Neuronal stem cell (in vitro differentiated cells): Measurements from ENCODE around the gene TRMT112.

Experiments
- DNase-seq: peaks from one replicate; pipeline ENCODE4 v3.0.0-alpha.2; 2013; ENCODE audit warnings: low spot score
- H2AFZ ChIP-seq: one replicate; pipeline ENCODE4 v1.6.1; 2013; ENCODE audit warnings: mild to moderate bottlenecking, low read length, inconsistent platforms
- H2AK5ac ChIP-seq: 2 replicates; pipeline ENCODE4 v1.6.1; 2013; ENCODE audit warnings: low read depth, mild to moderate bottlenecking, inconsistent platforms, low read length, moderate library complexity, mixed read lengths
- H2BK120ac ChIP-seq: 2 replicates; pipeline ENCODE4 v1.6.1; 2013; ENCODE audit warnings: low read depth, mild to moderate bottlenecking, inconsistent platforms, low read length, moderate library complexity, mixed read lengths
- H2BK12ac ChIP-seq: one replicate; pipeline ENCODE4 v1.6.1; 2013; ENCODE audit warnings: low read length, inconsistent platforms
- H2BK15ac ChIP-seq: 2 replicates; pipeline ENCODE4 v1.6.1; 2013; ENCODE audit warnings: mild to moderate bottlenecking, low read length, inconsistent platforms, mixed read lengths
- H2BK5ac ChIP-seq: one replicate; pipeline ENCODE4 v1.6.1; 2013; ENCODE audit warnings: inconsistent platforms, mild to moderate bottlenecking, low read length, moderate library complexity
- H3K14ac ChIP-seq: one replicate; pipeline ENCODE4 v1.6.1; 2013; ENCODE audit warnings: low read length, inconsistent platforms
- H3K18ac ChIP-seq: 2 replicates; pipeline ENCODE4 v1.6.1; 2013; ENCODE audit warnings: low read length, inconsistent platforms
- H3K23ac ChIP-seq: 2 replicates; pipeline ENCODE4 v1.6.1; 2013; ENCODE audit warnings: low read depth, mild to moderate bottlenecking, mixed read lengths, low read length, inconsistent platforms; ENCODE audit not compliant: poor library complexity
- H3K27ac ChIP-seq: replicated peaks from 3 replicates; pipeline ENCODE4 v1.5.1; 2013; ENCODE audit warnings: low read length, inconsistent platforms
- H3K27me3 ChIP-seq, 3 experiments: 2 replicates each; pipeline ENCODE4 v1.6.1; 2013; ENCODE audit warnings: low read length in 3 of 3, mild to moderate bottlenecking in 2 of 3, inconsistent platforms in 1 of 3, low read depth in 1 of 3, mixed read lengths in 1 of 3, moderate library complexity in 1 of 3; ENCODE audit not compliant: control insufficient read depth in 3 of 3, insufficient read depth in 3 of 3
- H3K36me3 ChIP-seq, 2 donors: replicated peaks in 1 of 2; 2 replicates each; pipeline ENCODE4 v1.6.1; 2013; ENCODE audit warnings: low read length in 2 of 2; ENCODE audit not compliant: control insufficient read depth in 2 of 2, insufficient read depth in 2 of 2
- H3K4ac ChIP-seq: 2 replicates; pipeline ENCODE4 v1.6.1; 2013; ENCODE audit warnings: inconsistent platforms, mild to moderate bottlenecking, low read length, moderate library complexity
- H3K4me1 ChIP-seq, 2 donors: 1 replicate in 1 of 2; 2 replicates in 1 of 2; pipeline ENCODE4 v1.6.1; 2013; ENCODE audit warnings: low read length in 2 of 2, low read depth in 1 of 2; ENCODE audit not compliant: control insufficient read depth in 2 of 2, insufficient read depth in 1 of 2
- H3K4me2 ChIP-seq: one replicate; pipeline ENCODE4 v1.6.1; 2013; ENCODE audit warnings: mild to moderate bottlenecking, low read length, inconsistent platforms; ENCODE audit not compliant: insufficient read depth, poor library complexity, severe bottlenecking
- H3K4me3 ChIP-seq, 2 donors: 2 replicates each; pipeline ENCODE4 v1.5.1; 2013; ENCODE audit warnings: low read length in 2 of 2, mild to moderate bottlenecking in 2 of 2, inconsistent platforms in 1 of 2, moderate library complexity in 1 of 2
- H3K79me1 ChIP-seq: one replicate; pipeline ENCODE4 v1.6.1; 2013; ENCODE audit warnings: low read depth, mild to moderate bottlenecking, inconsistent platforms, low read length, moderate library complexity
- H3K9ac ChIP-seq: one replicate; pipeline ENCODE4 v1.6.1; 2013; ENCODE audit warnings: mild to moderate bottlenecking, low read depth, low read length, inconsistent platforms; ENCODE audit not compliant: poor library complexity
- H3K9me3 ChIP-seq, 2 donors: replicated peaks in 1 of 2; 2 replicates each; pipeline versions ENCODE3 to v1.6.1; 2013; ENCODE audit warnings: low read length in 2 of 2, mild to moderate bottlenecking in 2 of 2, inconsistent platforms in 1 of 2, low read depth in 1 of 2, mixed read lengths in 1 of 2, moderate library complexity in 1 of 2; ENCODE audit not compliant: control insufficient read depth in 2 of 2, insufficient read depth in 1 of 2
- H4K8ac ChIP-seq: one replicate; pipeline ENCODE4 v1.6.1; 2013; ENCODE audit warnings: low read depth, mild to moderate bottlenecking, inconsistent platforms, low read length, moderate library complexity
- H4K91ac ChIP-seq: one replicate; pipeline ENCODE4 v1.6.1; 2013; ENCODE audit warnings: low read length, low read depth, mild to moderate bottlenecking, inconsistent platforms; ENCODE audit not compliant: poor library complexity
- WGBS, 2 donors: extraction: QIAGEN DNeasy Blood & Tissue Kit; methylation state at CpG; one replicate each; pipeline ENCODE4 v1.1.7; 2013; ENCODE audit warnings: missing lambda C conversion rate in 2 of 2, mixed read lengths in 1 of 2; ENCODE audit not compliant: insufficient read length in 2 of 2, insufficient replicate concordance in 1 of 2; ENCODE audit errors: extremely low coverage in 2 of 2; 5-methylcytosine and 5-hydroxymethylcytosine counted together

TRMT112 gene

GRCh38 chr11:64341429-64341828 is 24.1 kb upstream of the TRMT112 start:
- no peak overlapping the region for H3K9ac ChIP-seq
- H3K27ac ChIP-seq = no peak overlapping the region
- H3K36me3 ChIP-seq = no peaks in the 10 kb centered on the region
- H3K4me2 ChIP-seq = no peak overlapping the region
- H2AFZ ChIP-seq = no peak overlapping the region
- no peak overlapping the region for H3K4me3 ChIP-seq
- no peak overlapping the region for H3K4ac ChIP-seq
- peak overlapping the region; percentile 91 for H2BK12ac ChIP-seq
- H2BK120ac ChIP-seq = no peak overlapping the region
- H3K23ac ChIP-seq = peak overlapping the region; percentile 53
- H4K91ac ChIP-seq = no peak overlapping the region
- H3K79me1 ChIP-seq = peaks cover 1% of the 10 kb centered on the region
- no peak overlapping the region for H4K8ac ChIP-seq
- H3K14ac ChIP-seq = no peak overlapping the region
- no peak for DNase-seq
- no peaks in the 10 kb centered on the region for H3K9me3 ChIP-seq
- H3K18ac ChIP-seq = peak overlapping the region; percentile 89
- peak overlapping the region; percentile 63 for H2BK15ac ChIP-seq
- no CpG with 5 or more reads among the region's 21 CpGs for WGBS, 2 donors
- H3K4me1 ChIP-seq = peaks cover 6 to 16% of the 10 kb centered on the region in 2 donors
- no peak overlapping the region for H2BK5ac ChIP-seq
- peaks cover 0 to 41% (median 11%) of the 10 kb centered on the region in 3 experiments for H3K27me3 ChIP-seq
- peak overlapping the region; percentile 92 for H2AK5ac ChIP-seq

- Histone ChIP-seq H3K18ac (peak overlapping the region; percentile 89), H3K9me3 (no peaks in the 10 kb centered on the region), H3K79me1 (peaks cover 1% of the 10 kb centered on the region), H3K27me3 (peaks cover 0 to 41% (median 11%) of the 10 kb centered on the region in 3 experiments), H4K91ac (no peak overlapping the region), H2AFZ (peak overlapping the region; percentile 11), H2BK12ac (peak overlapping the region; percentile 91), H2BK120ac (no peak overlapping the region), H3K36me3 (no peaks in the 10 kb centered on the region), H3K4ac (no peak overlapping the region), H3K4me2 (peak overlapping the region; percentile 92), H3K4me3 (peak overlapping the region in 1 of 2 donors; percentile 75), H3K14ac (no peak overlapping the region), H4K8ac (no peak overlapping the region), H3K23ac (peak overlapping the region; percentile 53), H3K27ac (no peak overlapping the region), H3K9ac (peak overlapping the region; percentile 21), H2AK5ac (peak overlapping the region; percentile 97), H2BK5ac (no peak overlapping the region), H3K4me1 (peaks cover 6 to 16% of the 10 kb centered on the region in 2 donors), H2BK15ac (peak overlapping the region; percentile 63)
- DNase-seq = peak; percentile 62
- whole genome bisulfite sequencing, 2 donors = no CpG with 5 or more reads among the region's 33 CpGs
Observed at GRCh38 chr11:64340671-64341335, 23.4 kb upstream of the TRMT112 start.

GRCh38 chr11:64339754-64340408 is 22.5 kb upstream of the TRMT112 start, which contains the start of gene CCDC88B:
Gene CCDC88B, plus strand, starts transcription at chr11:64340204. Its CDS starts 63 bp downstream, at chr11:64340267.
- no peak within 1 kb of the TSS for H3K27ac ChIP-seq
- H2BK5ac ChIP-seq = no peak within 1 kb of the TSS
- H3K23ac ChIP-seq = peak within 1 kb of the TSS; percentile 55
- H3K27me3 ChIP-seq = peaks cover 0 to 41% (median 11%) of the 10 kb centered on the region in 3 experiments
- peak within 1 kb of the TSS; percentile 89 for H3K18ac ChIP-seq
- no peak within 1 kb of the TSS for H2BK120ac ChIP-seq
- H3K4me1 ChIP-seq = peaks cover 6 to 17% of the 10 kb centered on the region in 2 donors
- H2AK5ac ChIP-seq = peak within 1 kb of the TSS; percentile 97
- no peak within 1 kb of the TSS for H3K4ac ChIP-seq
- no peaks in the 10 kb centered on the region for H3K9me3 ChIP-seq
- DNase-seq = no peak
- H3K4me2 ChIP-seq = peak within 1 kb of the TSS; percentile 92
- H2BK15ac ChIP-seq = peak within 1 kb of the TSS; percentile 63
- no CpG with 5 or more reads among the region's 16 CpGs for WGBS, 2 donors
- peak within 1 kb of the TSS; percentile 87 for H2BK12ac ChIP-seq
- no peaks in the 10 kb centered on the region for H3K36me3 ChIP-seq
- peak within 1 kb of the TSS; percentile 11 for H2AFZ ChIP-seq
- no peak within 1 kb of the TSS for H4K91ac ChIP-seq
- H3K4me3 ChIP-seq = peak within 1 kb of the TSS in 1 of 2 donors; percentile 75
- H3K14ac ChIP-seq = peak within 1 kb of the TSS; percentile 71
- peak within 1 kb of the TSS; percentile 17 for H4K8ac ChIP-seq
- H3K9ac ChIP-seq = peak within 1 kb of the TSS; percentile 21
- H3K79me1 ChIP-seq = peaks cover 1% of the 10 kb centered on the region

GRCh38 chr11:64339286-64339685 is 21.9 kb upstream of the TRMT112 start:
- H2BK12ac ChIP-seq = peak overlapping the region; percentile 87
- no peak overlapping the region for H3K18ac ChIP-seq
- H2AK5ac ChIP-seq = no peak overlapping the region
- no CpG with 5 or more reads among the region's 4 CpGs for WGBS, 2 donors
- H3K4me1 ChIP-seq = peaks cover 6 to 17% of the 10 kb centered on the region in 2 donors
- no peak overlapping the region for H3K9ac ChIP-seq
- H2AFZ ChIP-seq = no peak overlapping the region
- H2BK5ac ChIP-seq = no peak overlapping the region
- H3K27ac ChIP-seq = no peak overlapping the region
- H3K9me3 ChIP-seq = no peaks in the 10 kb centered on the region
- H3K4me2 ChIP-seq = no peak overlapping the region
- H3K4me3 ChIP-seq = no peak overlapping the region
- no peak overlapping the region for H3K4ac ChIP-seq
- H3K14ac ChIP-seq = no peak overlapping the region
- H3K79me1 ChIP-seq = peaks cover 1% of the 10 kb centered on the region
- DNase-seq = no peak
- no peak overlapping the region for H3K23ac ChIP-seq
- no peak overlapping the region for H4K8ac ChIP-seq
- peaks cover 0 to 41% (median 11%) of the 10 kb centered on the region in 3 experiments for H3K27me3 ChIP-seq
- no peaks in the 10 kb centered on the region for H3K36me3 ChIP-seq
- no peak overlapping the region for H4K91ac ChIP-seq
- H2BK15ac ChIP-seq = no peak overlapping the region
- no peak overlapping the region for H2BK120ac ChIP-seq
